Thyroid gland (tissue), 4 donors: ENCODE data around the gene SPATA2L.

Experiments
- POLR2A ChIP-seq, 2 donors: fragments of 450-650 bp; IDR thresholded peaks; one replicate each; pipeline ENCODE4 v1.6.1; 2017; ENCODE audit warnings: antibody characterized with exemption in 2 of 2, mild to moderate bottlenecking in 2 of 2, moderate library complexity in 1 of 2
- TF ChIP-seq, protein P1 (sequence below), 6 experiments: fragments of 200-600 bp in 3 of 6; fragments of 450-650 bp in 3 of 6; sonication (generic) in 3 of 6; IDR thresholded peaks; one replicate each; pipeline ENCODE4 v1.5.1; 2016 to 2019; ENCODE audit warnings: antibody characterized with exemption in 6 of 6, mild to moderate bottlenecking in 2 of 6, inconsistent platforms in 1 of 6, moderate library complexity in 1 of 6

DNA sequence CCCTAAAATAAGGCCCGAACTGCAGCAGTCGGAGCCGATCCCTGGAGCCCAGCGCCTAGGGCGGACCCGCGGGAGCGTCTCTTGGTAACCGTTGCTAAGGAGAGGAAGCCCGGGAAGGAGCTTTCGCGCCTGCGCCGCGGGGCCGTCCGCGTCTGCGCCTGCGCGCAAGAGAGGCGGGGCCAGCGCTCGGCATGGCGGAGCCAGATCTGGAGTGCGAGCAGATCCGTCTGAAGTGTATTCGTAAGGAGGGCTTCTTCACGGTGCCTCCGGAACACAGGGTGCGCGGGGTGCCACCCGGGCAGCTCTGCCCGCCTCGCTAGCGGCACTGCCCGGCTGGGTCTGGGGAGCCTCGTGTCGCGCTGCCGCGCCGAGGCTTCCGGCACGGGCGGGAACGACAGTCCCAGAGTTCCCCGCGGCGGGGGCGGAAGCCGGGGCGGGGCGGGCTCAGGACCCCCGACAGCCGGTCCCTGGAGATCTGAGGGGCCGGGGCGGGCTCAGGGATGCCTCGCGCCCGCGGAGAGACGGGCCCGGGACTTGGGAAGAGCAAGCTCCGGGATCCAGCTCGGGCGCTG, 14.9 kb downstream of the SPATA2L start, which contains the start of gene CDK10:
- TF ChIP-seq, protein P1, sequence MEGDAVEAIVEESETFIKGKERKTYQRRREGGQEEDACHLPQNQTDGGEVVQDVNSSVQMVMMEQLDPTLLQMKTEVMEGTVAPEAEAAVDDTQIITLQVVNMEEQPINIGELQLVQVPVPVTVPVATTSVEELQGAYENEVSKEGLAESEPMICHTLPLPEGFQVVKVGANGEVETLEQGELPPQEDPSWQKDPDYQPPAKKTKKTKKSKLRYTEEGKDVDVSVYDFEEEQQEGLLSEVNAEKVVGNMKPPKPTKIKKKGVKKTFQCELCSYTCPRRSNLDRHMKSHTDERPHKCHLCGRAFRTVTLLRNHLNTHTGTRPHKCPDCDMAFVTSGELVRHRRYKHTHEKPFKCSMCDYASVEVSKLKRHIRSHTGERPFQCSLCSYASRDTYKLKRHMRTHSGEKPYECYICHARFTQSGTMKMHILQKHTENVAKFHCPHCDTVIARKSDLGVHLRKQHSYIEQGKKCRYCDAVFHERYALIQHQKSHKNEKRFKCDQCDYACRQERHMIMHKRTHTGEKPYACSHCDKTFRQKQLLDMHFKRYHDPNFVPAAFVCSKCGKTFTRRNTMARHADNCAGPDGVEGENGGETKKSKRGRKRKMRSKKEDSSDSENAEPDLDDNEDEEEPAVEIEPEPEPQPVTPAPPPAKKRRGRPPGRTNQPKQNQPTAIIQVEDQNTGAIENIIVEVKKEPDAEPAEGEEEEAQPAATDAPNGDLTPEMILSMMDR (IDR thresholded peaks at IDR 0.05) = no peak
- peak; percentile 61 to 89 for TF ChIP-seq POLR2A (IDR thresholded peaks at IDR 0.05)
